ENCODE data around the gene ITPK1.

DNA sequence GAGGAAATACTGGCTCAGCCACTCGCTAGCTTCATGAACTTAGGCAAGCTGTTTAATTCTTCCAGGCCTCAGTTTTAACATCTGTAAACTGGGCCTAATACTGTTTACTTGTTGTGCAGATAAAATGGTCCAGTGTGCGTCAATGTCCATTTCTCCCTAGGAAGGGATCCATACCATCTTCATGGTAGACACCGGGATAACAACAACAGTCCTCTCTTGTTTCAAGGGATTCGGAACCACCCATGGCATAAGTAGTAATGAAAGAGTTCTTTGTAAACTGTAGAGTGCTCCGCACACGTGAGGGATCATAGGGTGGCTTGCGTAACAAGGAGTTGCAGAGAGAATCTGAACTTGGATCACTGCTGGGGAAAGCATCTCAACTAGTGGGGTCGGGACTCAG lies 210.1 kb downstream of the ITPK1 start:
- TF ChIP-seq, protein P1, sequence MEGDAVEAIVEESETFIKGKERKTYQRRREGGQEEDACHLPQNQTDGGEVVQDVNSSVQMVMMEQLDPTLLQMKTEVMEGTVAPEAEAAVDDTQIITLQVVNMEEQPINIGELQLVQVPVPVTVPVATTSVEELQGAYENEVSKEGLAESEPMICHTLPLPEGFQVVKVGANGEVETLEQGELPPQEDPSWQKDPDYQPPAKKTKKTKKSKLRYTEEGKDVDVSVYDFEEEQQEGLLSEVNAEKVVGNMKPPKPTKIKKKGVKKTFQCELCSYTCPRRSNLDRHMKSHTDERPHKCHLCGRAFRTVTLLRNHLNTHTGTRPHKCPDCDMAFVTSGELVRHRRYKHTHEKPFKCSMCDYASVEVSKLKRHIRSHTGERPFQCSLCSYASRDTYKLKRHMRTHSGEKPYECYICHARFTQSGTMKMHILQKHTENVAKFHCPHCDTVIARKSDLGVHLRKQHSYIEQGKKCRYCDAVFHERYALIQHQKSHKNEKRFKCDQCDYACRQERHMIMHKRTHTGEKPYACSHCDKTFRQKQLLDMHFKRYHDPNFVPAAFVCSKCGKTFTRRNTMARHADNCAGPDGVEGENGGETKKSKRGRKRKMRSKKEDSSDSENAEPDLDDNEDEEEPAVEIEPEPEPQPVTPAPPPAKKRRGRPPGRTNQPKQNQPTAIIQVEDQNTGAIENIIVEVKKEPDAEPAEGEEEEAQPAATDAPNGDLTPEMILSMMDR (IDR thresholded peaks at IDR 0.05), result no peak
- no peak for TF ChIP-seq SIN3A (IDR thresholded peaks at IDR 0.05; ENCODE audit: borderline replicate concordance, insufficient read depth, low read depth, low read length)
- TF ChIP-seq, protein P2, sequence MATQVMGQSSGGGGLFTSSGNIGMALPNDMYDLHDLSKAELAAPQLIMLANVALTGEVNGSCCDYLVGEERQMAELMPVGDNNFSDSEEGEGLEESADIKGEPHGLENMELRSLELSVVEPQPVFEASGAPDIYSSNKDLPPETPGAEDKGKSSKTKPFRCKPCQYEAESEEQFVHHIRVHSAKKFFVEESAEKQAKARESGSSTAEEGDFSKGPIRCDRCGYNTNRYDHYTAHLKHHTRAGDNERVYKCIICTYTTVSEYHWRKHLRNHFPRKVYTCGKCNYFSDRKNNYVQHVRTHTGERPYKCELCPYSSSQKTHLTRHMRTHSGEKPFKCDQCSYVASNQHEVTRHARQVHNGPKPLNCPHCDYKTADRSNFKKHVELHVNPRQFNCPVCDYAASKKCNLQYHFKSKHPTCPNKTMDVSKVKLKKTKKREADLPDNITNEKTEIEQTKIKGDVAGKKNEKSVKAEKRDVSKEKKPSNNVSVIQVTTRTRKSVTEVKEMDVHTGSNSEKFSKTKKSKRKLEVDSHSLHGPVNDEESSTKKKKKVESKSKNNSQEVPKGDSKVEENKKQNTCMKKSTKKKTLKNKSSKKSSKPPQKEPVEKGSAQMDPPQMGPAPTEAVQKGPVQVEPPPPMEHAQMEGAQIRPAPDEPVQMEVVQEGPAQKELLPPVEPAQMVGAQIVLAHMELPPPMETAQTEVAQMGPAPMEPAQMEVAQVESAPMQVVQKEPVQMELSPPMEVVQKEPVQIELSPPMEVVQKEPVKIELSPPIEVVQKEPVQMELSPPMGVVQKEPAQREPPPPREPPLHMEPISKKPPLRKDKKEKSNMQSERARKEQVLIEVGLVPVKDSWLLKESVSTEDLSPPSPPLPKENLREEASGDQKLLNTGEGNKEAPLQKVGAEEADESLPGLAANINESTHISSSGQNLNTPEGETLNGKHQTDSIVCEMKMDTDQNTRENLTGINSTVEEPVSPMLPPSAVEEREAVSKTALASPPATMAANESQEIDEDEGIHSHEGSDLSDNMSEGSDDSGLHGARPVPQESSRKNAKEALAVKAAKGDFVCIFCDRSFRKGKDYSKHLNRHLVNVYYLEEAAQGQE (IDR thresholded peaks at IDR 0.05; ENCODE audit: insufficient read depth in 1 of 2, low read depth in 2 of 2, low read length in 1 of 2), result no peak
- TF ChIP-seq POLR2AphosphoS5 (IDR thresholded peaks at IDR 0.05; ENCODE audit: low read depth, low read length), result no peak
- no peak for TF ChIP-seq TCF7L2 (IDR thresholded peaks at IDR 0.05; ENCODE audit: low read depth, low read length)

Data from Panc1 (cell line).